Uterus (tissue), 2 donors: Measurements from ENCODE around the gene GRM8.

Source experiments
- CTCF ChIP-seq, 4 experiments: fragments of 200-600 bp in 2 of 4; fragments of 450-650 bp in 2 of 4; sonication (generic) in 2 of 4; IDR thresholded peaks; one replicate each; pipeline ENCODE4 v1.5.1; 2016 to 2019; ENCODE audit warnings: antibody characterized with exemption in 4 of 4, mild to moderate bottlenecking in 2 of 4, moderate library complexity in 1 of 4
- POLR2A ChIP-seq, 2 donors: fragments of 450-650 bp; IDR thresholded peaks; one replicate each; pipeline ENCODE4 v1.6.1; 2016; ENCODE audit warnings: antibody characterized with exemption in 2 of 2, mild to moderate bottlenecking in 1 of 2, moderate library complexity in 1 of 2

DNA sequence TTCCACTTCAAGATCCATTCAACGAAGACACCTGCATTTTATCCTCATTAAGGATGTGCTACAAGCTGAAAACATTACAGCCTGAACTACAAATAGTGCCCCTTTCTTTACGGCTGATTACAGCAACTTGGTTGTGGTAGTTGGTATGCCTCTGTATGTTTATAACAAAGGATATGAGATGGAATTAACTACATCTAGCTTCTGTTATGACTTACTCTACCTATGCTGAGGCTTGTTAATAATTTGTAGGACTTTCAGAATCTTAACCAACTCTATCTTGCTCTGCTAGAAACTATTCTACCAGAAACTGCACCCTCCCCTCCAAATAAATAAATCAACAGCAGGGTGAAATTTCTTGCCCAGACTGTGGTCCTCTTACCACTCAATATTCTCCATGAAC lies 448.1 kb downstream of the GRM8 start:
- TF ChIP-seq CTCF (IDR thresholded peaks at IDR 0.05) (no peak), POLR2A (IDR thresholded peaks at IDR 0.05) (no peak)
